ENCODE data around the gene HJV. TPM values are rescaled to one million over a fixed set of nuclear protein-coding genes. Genes with fewer than 3 reads are reported as not detected.

HJV gene
- total RNA-seq, 1 experiment from 2014 or later, result not detected

- DNase-seq (ENCODE audit: low spot score), result no peak
These were observed 44.5 kb downstream of the HJV start for GRCh38 chr1:145977016-145977415.

GRCh38 chr1:145975216-145975615 lies 46.3 kb downstream of the HJV start:
- DNase-seq (ENCODE audit: low spot score), result no peak

- DNase-seq (ENCODE audit: low spot score), result no peak
These were observed 46.8 kb downstream of the HJV start for GRCh38 chr1:145974721-145975120.

- no peak for DNase-seq (ENCODE audit: low spot score)
These were observed 49.0 kb downstream of the HJV start for GRCh38 chr1:145972580-145972979.

Other genes with a start within 250 kb of the HJV start
- gene RNF115, start 197.6 kb downstream of the HJV start, total RNA-seq (2014; rRNA removed; shearing (Covaris generic)), result 19.9 and 23.1 TPM in 2 replicates
- gene POLR3C, start 197.5 kb downstream of the HJV start, total RNA-seq (2014; rRNA removed; shearing (Covaris generic)), result 50.4 and 63.0 TPM in 2 replicates
- 2.7 and 8.2 TPM in 2 replicates for gene NUDT17, start 176.1 kb downstream of the HJV start, total RNA-seq (2014; rRNA removed; shearing (Covaris generic))
- gene PIAS3, start 162.7 kb downstream of the HJV start, total RNA-seq (2014; rRNA removed; shearing (Covaris generic)), result 13.3 and 18.3 TPM in 2 replicates
- not detected in 2 replicates for gene ANKRD35, start 135.9 kb downstream of the HJV start, total RNA-seq (2014; rRNA removed; shearing (Covaris generic))
- 0.36 and 0.67 TPM in 2 replicates for gene ITGA10, start 111.7 kb downstream of the HJV start, total RNA-seq (2014; rRNA removed; shearing (Covaris generic))
- gene PEX11B, start 103.0 kb downstream of the HJV start, total RNA-seq (2014; rRNA removed; shearing (Covaris generic)), result 40.8 and 41.8 TPM in 2 replicates
- gene RBM8A, start 94.3 kb downstream of the HJV start, total RNA-seq (2014; rRNA removed; shearing (Covaris generic)), result 461 and 485 TPM in 2 replicates
- 33.9 and 34.6 TPM in 2 replicates for gene LIX1L, start 63.7 kb downstream of the HJV start, total RNA-seq (2014; rRNA removed; shearing (Covaris generic))
- gene ANKRD34A, start 57.2 kb downstream of the HJV start, total RNA-seq (2014; rRNA removed; shearing (Covaris generic)), result 2.4 and 2.5 TPM in 2 replicates
- gene POLR3GL, start 57.0 kb downstream of the HJV start, total RNA-seq (2014; rRNA removed; shearing (Covaris generic)), result 21.0 and 24.0 TPM in 2 replicates
- 14.1 and 14.4 TPM in 2 replicates for gene TXNIP, start 25.2 kb downstream of the HJV start, total RNA-seq (2014; rRNA removed; shearing (Covaris generic))
- gene NBPF10, start 123.1 kb upstream of the HJV start, total RNA-seq (2014; rRNA removed; shearing (Covaris generic)), result 0.62 and 2.0 TPM in 2 replicates
- 20.8 and 22.8 TPM in 2 replicates for gene NOTCH2NLA, start 207.3 kb upstream of the HJV start, total RNA-seq (2014; rRNA removed; shearing (Covaris generic))